ENCODE measurements around the gene BSDC1.
A peak's percentile ranks its signal among the peaks of the same experiment; 100 is the strongest.
"Not testable (repeated sequence)": the region's sequence is repeated elsewhere in the genome, so short reads cannot be mapped to it uniquely, and the experiment has no call there.

The BSDC1 gene, protein sequence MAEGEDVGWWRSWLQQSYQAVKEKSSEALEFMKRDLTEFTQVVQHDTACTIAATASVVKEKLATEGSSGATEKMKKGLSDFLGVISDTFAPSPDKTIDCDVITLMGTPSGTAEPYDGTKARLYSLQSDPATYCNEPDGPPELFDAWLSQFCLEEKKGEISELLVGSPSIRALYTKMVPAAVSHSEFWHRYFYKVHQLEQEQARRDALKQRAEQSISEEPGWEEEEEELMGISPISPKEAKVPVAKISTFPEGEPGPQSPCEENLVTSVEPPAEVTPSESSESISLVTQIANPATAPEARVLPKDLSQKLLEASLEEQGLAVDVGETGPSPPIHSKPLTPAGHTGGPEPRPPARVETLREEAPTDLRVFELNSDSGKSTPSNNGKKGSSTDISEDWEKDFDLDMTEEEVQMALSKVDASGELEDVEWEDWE

DNA sequence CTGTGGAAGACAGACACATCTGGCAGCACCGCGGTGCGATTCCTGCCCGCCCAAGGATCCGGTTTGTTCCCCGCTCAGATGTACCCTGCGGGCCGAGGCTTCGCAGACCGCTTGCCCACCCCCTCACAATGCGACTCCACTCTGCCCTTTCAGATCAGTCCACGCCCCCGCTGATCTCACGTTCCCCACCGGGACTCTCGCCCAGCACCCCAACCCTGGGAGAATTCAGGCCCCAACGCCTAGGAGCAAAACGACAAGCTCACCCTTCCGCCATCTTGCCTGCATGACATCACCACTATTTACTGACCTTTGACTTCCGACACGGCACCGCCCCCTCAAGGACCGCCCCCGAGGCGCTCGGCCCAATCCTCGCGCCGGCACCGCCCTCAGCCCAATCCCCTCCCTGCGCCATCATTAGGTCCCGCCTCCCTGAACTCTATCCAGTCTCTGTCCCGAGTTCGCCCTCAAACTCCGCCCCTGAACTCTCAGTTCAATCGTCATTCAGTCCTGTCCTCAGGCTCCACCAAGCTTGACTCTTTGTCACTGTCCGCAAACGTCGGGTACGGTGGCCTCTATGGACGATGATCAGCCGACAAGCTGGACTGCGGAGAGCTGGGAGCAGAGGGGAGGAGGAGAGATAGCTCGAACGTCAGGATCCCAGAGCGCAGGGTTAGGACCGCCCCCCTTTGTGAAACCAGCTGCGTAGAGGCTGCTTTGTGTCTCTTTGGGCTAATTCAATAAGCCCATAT, at the start of gene BSDC1:
BSDC1 (minus strand) TSS at position 301 of the 749 bp plus-strand sequence; CDS start at position 274, 27 bp downstream.
- DNase-seq = peak; percentile 96

GRCh38 chr1:32441467-32441866, 47.2 kb upstream of the BSDC1 start:
- DNase-seq = not testable (repeated sequence)

DNA sequence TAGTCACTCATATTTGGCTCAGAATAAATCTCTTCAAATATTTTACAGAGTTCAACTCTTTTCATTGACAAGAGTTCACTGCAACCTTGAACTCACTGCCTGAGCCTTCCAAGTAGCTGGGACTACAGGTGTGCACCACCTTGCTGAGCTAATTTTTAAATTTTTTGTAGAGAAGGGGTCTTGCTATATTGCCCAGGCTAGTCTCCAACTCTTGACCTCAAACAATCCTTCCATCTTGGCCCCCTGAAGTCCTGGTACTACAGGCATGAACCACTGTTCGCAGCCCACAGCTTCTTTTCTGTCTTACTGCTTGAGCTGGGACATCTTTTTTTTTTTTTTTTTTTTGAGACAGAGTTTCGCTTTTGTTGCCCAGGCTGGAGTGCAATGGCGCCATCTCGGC, 44.5 kb upstream of the BSDC1 start:
- DNase-seq = not testable (repeated sequence)

DNA sequence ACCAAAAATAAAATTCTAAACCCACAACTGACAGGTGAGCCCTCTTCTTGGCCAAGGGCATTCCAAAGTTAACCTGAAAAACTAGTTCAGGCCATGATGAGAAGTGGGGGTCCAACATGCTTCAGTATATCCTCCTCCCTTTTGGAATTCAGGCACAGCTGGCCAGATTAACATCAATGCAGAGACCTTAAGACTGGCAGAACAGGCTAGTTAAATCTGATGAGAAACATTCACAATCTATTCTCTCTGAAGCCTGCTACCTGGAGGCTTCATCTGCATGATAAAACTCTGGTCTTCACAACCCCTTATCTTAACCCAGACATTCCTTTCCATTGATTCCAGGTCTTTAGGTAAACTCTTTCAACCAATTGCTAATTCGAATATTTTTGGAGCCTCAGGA, 43.9 kb upstream of the BSDC1 start:
- DNase-seq = no peak

GRCh38 chr1:32431736-32432400, 37.6 kb upstream of the BSDC1 start:
- DNase-seq = no peak

DNA sequence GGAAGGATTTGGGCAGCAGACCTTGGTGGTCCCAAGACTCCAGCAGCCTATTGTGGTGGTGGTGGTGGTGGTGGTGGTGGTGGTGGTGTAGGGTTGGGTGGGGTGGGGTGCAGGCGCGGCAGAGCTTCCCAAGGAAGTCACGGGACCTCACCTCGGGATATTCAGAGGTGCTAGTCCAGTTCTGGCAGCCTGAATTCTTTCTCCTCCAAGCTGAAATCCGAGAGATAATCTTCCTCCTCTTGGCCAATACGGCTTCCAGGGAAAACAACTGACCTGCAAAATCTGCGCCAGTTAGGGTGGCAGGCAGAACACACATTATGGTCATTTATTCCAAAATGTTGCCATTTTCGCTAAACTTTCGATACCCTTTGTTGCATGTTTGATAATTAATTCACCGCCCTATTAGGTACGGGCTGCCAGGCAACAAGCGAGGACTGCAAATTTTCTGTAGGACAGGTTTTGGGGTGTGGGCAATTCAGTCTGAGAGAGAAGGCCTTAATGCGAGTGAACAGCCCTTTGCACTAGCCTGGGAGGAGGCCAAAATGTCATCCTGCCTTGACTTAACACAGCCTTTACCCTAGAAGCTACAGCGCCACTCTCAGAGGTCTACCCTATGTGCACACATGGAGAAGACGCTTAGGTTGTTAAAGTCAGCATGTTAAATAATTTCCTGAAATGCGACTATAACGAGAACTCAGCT, 33.2 kb upstream of the BSDC1 start:
- DNase-seq = no peak

- no peak for DNase-seq
These were observed 32.4 kb upstream of the BSDC1 start for GRCh38 chr1:32426489-32427255.

GRCh38 chr1:32421775-32422174, 27.5 kb upstream of the BSDC1 start:
- DNase-seq = no peak

- DNase-seq = no peak
These were observed 20.1 kb upstream of the BSDC1 start for GRCh38 chr1:32414186-32414886.

- DNase-seq = peak; percentile 52 to 67
These were observed 19.4 kb upstream of the BSDC1 start for GRCh38 chr1:32413507-32414185.

GRCh38 chr1:32411261-32411660, 17.0 kb upstream of the BSDC1 start:
- no peak for DNase-seq

DNA sequence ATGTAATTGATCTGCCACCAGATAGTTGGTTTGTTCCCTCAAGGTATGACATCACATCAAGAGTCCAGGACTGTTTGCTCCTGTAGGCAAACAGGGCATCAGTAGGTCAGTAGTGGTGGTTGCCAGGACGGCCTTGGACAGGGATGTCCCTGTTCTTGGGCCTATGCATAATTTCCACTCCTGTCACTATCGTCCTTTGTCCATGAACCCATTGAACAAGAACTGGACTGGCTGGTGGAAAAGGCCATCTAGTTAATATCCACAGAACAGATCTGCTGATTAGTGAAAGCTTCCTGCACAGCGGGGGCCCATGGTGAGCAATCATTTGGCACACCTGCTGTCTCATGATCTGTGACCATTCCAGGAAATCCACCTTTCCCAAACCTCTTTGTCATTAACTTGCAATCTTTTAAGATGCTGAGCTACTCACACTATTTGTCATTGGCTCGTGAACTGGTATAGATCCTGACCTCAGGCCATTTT, 12.4 kb upstream of the BSDC1 start:
- DNase-seq = no peak

- DNase-seq = no peak
These were observed 11.6 kb upstream of the BSDC1 start for GRCh38 chr1:32405672-32406467.

- no peak for DNase-seq
These were observed 10.7 kb upstream of the BSDC1 start for GRCh38 chr1:32404946-32405345.

- DNase-seq = peak; percentile 27 to 52
These were observed 6.8 kb upstream of the BSDC1 start for GRCh38 chr1:32400876-32401631.

GRCh38 chr1:32399843-32400242, 5.6 kb upstream of the BSDC1 start:
- no peak for DNase-seq

GRCh38 chr1:32398401-32398800, 4.2 kb upstream of the BSDC1 start:
- DNase-seq = no peak

DNA sequence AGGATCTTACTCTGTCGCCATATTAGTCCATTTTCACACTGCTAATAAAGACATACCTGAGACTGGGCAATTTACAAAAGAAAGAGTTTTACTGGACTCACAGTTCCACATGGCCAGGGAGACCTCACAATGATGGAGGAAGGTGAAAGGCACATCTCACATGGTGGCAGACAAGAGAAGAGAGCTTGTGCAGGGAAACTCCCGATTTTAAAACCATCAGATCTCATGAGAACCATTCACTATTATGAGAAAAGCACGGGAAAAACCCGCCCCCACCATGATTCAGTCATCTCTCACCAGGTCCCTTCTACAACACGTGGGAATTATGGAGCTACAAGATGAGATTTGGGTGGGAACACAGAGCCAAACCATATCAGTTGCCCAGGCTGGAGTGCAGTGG, 2.3 kb upstream of the BSDC1 start:
- DNase-seq = not testable (repeated sequence)

- no peak for DNase-seq
These were observed 720 bp upstream of the BSDC1 start for GRCh38 chr1:32394890-32395432.
